ENCODE measurements around the gene SLC6A2. TPM values are rescaled to one million over a fixed set of nuclear protein-coding genes. Genes with fewer than 3 reads are reported as not detected.
A peak's percentile ranks its signal among the peaks of the same experiment; 100 is the strongest.
"Not testable (repeated sequence)": the region's sequence is repeated elsewhere in the genome, so short reads cannot be mapped to it uniquely, and the experiment has no call there.

SLC6A2 gene
- total RNA-seq (under 1 TPM in 1 of 4 donors, not detected in 3; 0.14 TPM), polyA plus RNA-seq (under 1 TPM in 1 of 3 donors, not detected in 2; 0.10 TPM)

DNA sequence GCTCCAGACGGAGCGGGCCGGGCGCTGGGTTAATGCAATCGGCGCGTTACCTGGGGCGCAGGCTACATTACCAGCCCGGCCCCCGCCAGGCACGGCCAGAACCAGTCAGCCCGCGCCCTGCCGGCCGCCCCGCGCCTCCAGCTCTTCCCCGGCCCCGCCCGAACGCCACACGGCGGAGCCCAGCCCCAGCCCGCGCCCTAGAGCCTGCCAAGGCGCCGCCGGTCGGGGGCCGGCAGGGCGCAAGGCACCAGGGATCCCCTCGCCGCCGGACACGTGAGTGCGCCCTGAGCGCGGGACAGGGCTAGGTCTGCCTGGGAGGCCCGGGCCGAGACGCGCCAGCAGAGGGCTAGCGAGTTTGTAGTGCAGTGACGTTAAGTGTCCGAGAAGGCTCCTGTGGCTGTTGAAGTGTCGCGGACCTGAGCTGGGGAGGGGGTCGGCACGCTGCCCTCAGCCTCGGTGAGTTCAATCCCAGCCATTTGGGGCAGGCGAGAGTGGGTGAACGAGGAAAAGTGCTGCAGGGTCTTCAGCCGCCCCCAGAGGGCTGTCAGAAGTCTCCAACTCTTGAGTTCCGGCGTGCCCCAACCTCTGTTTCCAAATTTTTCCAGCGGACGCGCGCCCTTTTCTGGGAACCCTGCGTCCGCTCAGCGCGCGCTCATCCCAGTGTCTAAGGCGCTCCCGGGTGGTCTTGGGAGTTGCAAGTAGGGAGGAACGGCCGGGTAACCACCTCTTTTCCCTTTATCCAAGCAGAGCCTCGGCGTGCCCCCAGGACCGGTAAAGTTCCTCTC lies at the start of gene SLC6A2:
Gene SLC6A2 (plus strand): TSS at position 92 of the 785 bp plus-strand sequence. CDS start 707 bp downstream, outside the sequence.
- H3K4me3 ChIP-seq, result peak within 1 kb of the TSS in 2 of 4 donors; percentile 27 to 32
- H3K27ac ChIP-seq, result no peak within 1 kb of the TSS
- WGBS, 2 donors, result 4 to 9% methylated on average over 71 of the region's 71 CpGs
- H3K36me3 ChIP-seq, result no peaks in the 10 kb centered on the region
- DNase-seq, result no peak
- H3K9me3 ChIP-seq, result no peaks in the 10 kb centered on the region
- intact Hi-C loops (cut with DNase I), result no loop called here
- H3K27me3 ChIP-seq, result peaks cover 23 to 55% (median 28%) of the 10 kb centered on the region in 3 donors
- H3K4me1 ChIP-seq, result peaks cover 0 to 17% (median 11%) of the 10 kb centered on the region in 4 donors
- TF ChIP-seq EP300 (IDR thresholded peaks at IDR 0.05) (no peak), POLR2AphosphoS5 (IDR thresholded peaks at IDR 0.05) (no peak), POLR2A (IDR thresholded peaks at IDR 0.05) (no peak)
- TF ChIP-seq, protein P1, sequence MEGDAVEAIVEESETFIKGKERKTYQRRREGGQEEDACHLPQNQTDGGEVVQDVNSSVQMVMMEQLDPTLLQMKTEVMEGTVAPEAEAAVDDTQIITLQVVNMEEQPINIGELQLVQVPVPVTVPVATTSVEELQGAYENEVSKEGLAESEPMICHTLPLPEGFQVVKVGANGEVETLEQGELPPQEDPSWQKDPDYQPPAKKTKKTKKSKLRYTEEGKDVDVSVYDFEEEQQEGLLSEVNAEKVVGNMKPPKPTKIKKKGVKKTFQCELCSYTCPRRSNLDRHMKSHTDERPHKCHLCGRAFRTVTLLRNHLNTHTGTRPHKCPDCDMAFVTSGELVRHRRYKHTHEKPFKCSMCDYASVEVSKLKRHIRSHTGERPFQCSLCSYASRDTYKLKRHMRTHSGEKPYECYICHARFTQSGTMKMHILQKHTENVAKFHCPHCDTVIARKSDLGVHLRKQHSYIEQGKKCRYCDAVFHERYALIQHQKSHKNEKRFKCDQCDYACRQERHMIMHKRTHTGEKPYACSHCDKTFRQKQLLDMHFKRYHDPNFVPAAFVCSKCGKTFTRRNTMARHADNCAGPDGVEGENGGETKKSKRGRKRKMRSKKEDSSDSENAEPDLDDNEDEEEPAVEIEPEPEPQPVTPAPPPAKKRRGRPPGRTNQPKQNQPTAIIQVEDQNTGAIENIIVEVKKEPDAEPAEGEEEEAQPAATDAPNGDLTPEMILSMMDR (IDR thresholded peaks at IDR 0.05), result no peak

DNA sequence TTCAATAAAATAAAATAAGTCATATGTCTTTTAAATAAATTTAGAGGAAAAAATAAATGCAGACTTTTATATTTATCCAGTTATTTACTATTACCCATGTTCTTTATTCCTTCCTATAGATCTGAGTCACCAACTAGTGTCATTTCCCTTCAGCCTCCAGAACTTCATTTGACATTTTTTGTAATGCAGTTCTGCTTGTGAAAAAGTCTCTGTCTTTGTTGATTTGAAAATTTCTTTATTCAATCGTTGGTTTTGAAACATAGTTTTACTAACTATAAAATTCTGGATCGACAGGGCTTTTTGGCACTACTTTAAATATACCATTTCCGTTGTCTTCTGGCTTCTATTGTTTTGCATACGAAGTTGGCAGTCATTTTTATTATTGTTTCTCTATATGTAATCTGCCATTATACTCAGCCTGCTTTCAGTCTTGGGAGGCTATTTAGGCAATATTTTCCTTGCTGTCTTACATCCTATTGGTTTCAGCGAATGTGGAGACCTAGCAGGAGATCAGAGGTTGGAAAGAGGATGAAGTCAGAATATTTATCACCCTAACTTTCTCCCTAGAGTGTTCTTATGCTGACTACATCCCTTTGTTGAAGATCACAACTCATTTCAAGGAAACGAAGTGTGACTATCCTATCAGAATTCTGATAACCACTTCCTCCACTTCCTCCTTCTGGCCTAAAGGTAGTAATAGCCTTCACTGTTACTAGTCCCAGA lies 42.0 kb upstream of the SLC6A2 start:
- no peaks in the 10 kb centered on the region for H3K4me1 ChIP-seq
- H3K9me3 ChIP-seq, result peaks cover 0 to 2% (median 0%) of the 10 kb centered on the region in 4 donors
- H3K4me3 ChIP-seq, result no peak overlapping the region
- TF ChIP-seq EP300 (IDR thresholded peaks at IDR 0.05) (no peak), POLR2A (IDR thresholded peaks at IDR 0.05) (no peak), POLR2AphosphoS5 (IDR thresholded peaks at IDR 0.05) (no peak)
- TF ChIP-seq, protein P1 (IDR thresholded peaks at IDR 0.05), result no peak
- no peaks in the 10 kb centered on the region for H3K36me3 ChIP-seq
- no peak for DNase-seq
- peaks cover 0 to 5% (median 0%) of the 10 kb centered on the region in 3 donors for H3K27me3 ChIP-seq
- intact Hi-C loops (cut with DNase I), result no loop called here
- no peak overlapping the region for H3K27ac ChIP-seq
- 72 to 79% methylated on average over 6 of the region's 6 CpGs for WGBS, 2 donors

DNA sequence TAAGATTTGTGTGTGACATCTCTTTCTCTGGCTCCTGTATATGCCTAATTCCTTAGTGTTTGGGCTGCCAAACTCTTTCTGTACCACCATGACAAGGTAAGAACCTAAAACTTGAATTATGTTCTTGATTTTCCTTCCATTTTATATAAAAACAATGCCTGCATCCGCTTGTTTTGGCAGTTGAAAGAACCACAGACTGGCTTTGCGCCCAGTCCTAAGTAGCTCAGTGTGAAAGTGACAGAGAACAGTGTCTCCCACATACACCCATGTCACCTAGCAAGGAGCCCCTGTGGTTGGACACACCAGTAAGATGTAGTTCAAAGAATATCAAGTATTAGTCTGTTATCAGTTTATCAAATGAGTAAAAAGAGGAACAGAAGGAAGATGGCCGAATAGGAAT lies 40.7 kb upstream of the SLC6A2 start:
- intact Hi-C loops (cut with DNase I), result no loop called here
- Histone ChIP-seq H3K4me1 (no peaks in the 10 kb centered on the region), H3K27ac (no peak overlapping the region), H3K36me3 (no peaks in the 10 kb centered on the region), H3K27me3 (peaks cover 0 to 5% (median 0%) of the 10 kb centered on the region in 3 donors), H3K4me3 (no peak overlapping the region), H3K9me3 (peaks cover 0 to 2% (median 0%) of the 10 kb centered on the region in 4 donors)
- no peak for TF ChIP-seq EP300 (IDR thresholded peaks at IDR 0.05)
- no peak for TF ChIP-seq POLR2AphosphoS5 (IDR thresholded peaks at IDR 0.05)
- TF ChIP-seq POLR2A (IDR thresholded peaks at IDR 0.05), result no peak
- TF ChIP-seq, protein P1 (IDR thresholded peaks at IDR 0.05), result no peak
- no peak for DNase-seq
- WGBS, 2 donors, result 59 to 85% methylated on average over 3 of the region's 3 CpGs

DNA sequence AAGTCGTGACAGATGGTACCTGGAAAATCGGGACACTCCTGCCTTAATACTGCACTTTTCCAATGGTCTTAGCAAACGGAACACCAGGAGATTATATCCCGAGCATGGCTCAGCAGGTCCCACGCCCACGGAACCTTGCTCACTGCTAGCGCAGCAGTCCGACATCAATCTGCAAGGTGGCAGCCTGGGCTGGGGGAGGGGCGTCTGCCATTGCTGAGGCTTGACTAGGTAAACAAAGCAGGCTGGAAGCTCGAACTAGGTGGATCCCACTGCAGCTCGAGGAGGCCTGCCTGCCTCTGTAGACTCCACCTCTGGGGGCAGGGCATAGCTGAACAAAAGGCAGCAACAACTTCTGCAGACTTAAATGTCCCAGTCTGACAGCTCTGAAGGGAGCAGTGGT lies 40.1 kb upstream of the SLC6A2 start:
- WGBS, 2 donors, result 75 to 91% methylated on average over 11 of the region's 11 CpGs
- H3K36me3 ChIP-seq; H3K9me3 ChIP-seq; H3K27ac ChIP-seq; H3K4me1 ChIP-seq; DNase-seq; H3K27me3 ChIP-seq; intact Hi-C loops (cut with DNase I); H3K4me3 ChIP-seq: not testable (repeated sequence)

DNA sequence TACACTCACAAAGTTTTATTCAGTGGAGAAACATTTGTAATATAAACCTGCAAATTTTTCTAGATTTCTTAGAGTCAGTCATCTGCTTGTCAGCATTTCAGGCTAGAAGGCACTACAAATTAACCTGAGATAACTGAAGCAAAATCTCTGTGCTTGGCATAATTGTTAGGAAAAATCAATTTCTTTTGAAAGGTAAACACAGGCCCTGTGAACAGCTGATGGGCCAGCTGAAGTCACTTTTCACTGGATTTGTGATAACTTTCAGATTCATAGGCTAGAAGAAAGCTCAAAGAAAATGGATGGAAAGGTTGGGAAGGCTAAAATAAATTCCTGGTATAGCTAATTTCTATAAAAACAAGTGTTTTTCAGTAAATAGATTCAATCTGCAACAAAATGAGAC lies 34.0 kb upstream of the SLC6A2 start:
- intact Hi-C loops (cut with DNase I), result no loop called here
- Histone ChIP-seq H3K27me3 (no peaks in the 10 kb centered on the region), H3K4me3 (no peak overlapping the region), H3K9me3 (peaks cover 0 to 2% (median 0%) of the 10 kb centered on the region in 4 donors), H3K27ac (no peak overlapping the region), H3K36me3 (no peaks in the 10 kb centered on the region), H3K4me1 (no peaks in the 10 kb centered on the region)
- DNase-seq, result no peak
- TF ChIP-seq EP300 (IDR thresholded peaks at IDR 0.05), result no peak
- TF ChIP-seq, protein P1 (IDR thresholded peaks at IDR 0.05), result no peak
- TF ChIP-seq POLR2AphosphoS5 (IDR thresholded peaks at IDR 0.05), result no peak
